GM18517 (cell line): ENCODE data around the gene MSX1.

Experiments used
- ATAC-seq: cut with Tn5 transposase; IDR thresholded peaks from one replicate; pipeline ENCODE4 v1.9.1; 2021; ENCODE audit warnings: mild to moderate bottlenecking, moderate library complexity; ENCODE audit not compliant: unreplicated experiment

MSX1 gene

GRCh38 chr4:4857001-4857808, 2.3 kb upstream of the MSX1 start:
- no peak for ATAC-seq

GRCh38 chr4:4857809-4858508, 1.5 kb upstream of the MSX1 start:
- ATAC-seq = no peak

- ATAC-seq = no peak
These were observed 739 bp upstream of the MSX1 start for GRCh38 chr4:4858527-4859324.

- peak; percentile 38 for ATAC-seq
These were observed 534 bp downstream of the MSX1 start for GRCh38 chr4:4859799-4860599.

- no peak for ATAC-seq
These were observed 1.3 kb downstream of the MSX1 start for GRCh38 chr4:4860600-4861389.

- ATAC-seq = no peak
These were observed 2.0 kb downstream of the MSX1 start for GRCh38 chr4:4861390-4862018.

- no peak for ATAC-seq
These were observed 2.6 kb downstream of the MSX1 start for GRCh38 chr4:4862071-4862551.

GRCh38 chr4:4862665-4863482, 3.4 kb downstream of the MSX1 start:
- no peak for ATAC-seq

- ATAC-seq = no peak
These were observed 5.0 kb downstream of the MSX1 start for GRCh38 chr4:4864443-4864939.

- no peak for ATAC-seq
These were observed 5.7 kb downstream of the MSX1 start for GRCh38 chr4:4864940-4865704.

GRCh38 chr4:4865705-4866123, 6.2 kb downstream of the MSX1 start:
- no peak for ATAC-seq

GRCh38 chr4:4866124-4866865, 6.8 kb downstream of the MSX1 start:
- ATAC-seq = no peak

- no peak for ATAC-seq
These were observed 7.5 kb downstream of the MSX1 start for GRCh38 chr4:4866866-4867374.

- ATAC-seq = no peak
These were observed 8.0 kb downstream of the MSX1 start for GRCh38 chr4:4867375-4868039.

- ATAC-seq = no peak
These were observed 8.7 kb downstream of the MSX1 start for GRCh38 chr4:4868040-4868757.
